IPS-NIHi7 (cell line): ENCODE data around the gene NDE1.
A peak's percentile ranks its signal among the peaks of the same experiment; 100 is the strongest.
"Not testable (repeated sequence)": the region's sequence is repeated elsewhere in the genome, so short reads cannot be mapped to it uniquely, and the experiment has no call there.

ENCODE experiments used
- DNase-seq: peaks from one replicate; pipeline ENCODE4 v3.0.0; 2012; ENCODE audit warnings: mixed read lengths; ENCODE audit errors: extremely low spot score

Gene NDE1

DNA sequence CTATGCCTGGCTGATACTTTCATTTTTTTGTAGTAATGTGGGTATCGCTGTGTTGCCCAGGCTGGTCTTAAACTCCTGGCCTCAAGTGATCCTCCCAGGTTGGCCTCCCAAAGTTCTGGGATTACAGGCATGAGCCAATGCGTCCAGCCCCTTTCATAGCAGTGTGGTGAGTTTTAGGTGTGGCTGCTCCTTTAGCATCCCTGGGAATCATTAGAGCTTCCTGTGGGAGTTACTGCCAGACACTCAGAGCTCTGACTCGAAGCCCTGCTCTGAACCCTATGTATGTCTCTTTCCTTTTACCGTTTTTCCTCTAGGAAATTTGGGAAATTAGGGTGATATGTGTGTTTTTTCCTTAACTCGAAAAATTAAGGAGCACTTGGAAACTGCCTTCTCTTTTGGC is 44.5 kb downstream of the NDE1 start:
- no peak for DNase-seq

DNA sequence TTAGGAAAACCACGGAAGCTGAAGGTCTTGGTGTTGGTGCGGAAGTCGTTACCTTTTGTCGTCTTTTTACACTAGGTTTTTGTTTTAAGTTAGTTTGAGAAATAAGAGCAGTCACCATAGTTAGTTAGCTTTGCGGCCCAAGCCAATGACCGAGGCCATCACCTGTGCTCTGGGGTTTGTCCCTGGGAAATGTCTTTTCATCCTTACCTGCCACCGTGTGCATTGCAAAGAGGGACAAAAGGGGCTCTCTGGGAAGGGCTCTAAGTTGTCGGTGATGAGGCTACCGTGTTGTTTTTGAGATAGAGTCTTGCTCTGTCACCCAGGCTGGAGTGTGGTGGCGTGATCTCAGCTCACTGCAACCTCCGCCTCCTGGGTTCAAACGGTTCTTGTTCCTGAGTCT is 49.8 kb downstream of the NDE1 start:
- DNase-seq: no peak

DNA sequence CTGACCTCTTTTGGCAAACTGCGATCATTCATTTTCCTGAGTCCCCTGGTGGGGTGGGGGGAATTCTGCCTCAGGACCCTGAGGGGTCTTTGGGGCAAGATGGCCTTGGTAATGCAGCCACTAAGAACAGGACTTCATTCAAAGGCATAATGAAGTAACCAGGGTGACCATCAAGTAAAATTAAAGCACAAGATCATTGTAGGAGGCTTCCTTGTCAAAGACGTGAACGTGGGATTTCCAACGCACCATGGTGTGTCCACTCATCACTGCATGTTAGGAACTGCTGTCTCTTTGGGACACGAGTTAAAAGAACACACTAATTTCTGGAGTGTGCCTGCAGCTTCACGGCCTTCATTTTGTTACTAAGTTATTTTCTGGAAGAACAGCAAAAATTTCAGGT is 51.3 kb downstream of the NDE1 start:
- no peak for DNase-seq

DNA sequence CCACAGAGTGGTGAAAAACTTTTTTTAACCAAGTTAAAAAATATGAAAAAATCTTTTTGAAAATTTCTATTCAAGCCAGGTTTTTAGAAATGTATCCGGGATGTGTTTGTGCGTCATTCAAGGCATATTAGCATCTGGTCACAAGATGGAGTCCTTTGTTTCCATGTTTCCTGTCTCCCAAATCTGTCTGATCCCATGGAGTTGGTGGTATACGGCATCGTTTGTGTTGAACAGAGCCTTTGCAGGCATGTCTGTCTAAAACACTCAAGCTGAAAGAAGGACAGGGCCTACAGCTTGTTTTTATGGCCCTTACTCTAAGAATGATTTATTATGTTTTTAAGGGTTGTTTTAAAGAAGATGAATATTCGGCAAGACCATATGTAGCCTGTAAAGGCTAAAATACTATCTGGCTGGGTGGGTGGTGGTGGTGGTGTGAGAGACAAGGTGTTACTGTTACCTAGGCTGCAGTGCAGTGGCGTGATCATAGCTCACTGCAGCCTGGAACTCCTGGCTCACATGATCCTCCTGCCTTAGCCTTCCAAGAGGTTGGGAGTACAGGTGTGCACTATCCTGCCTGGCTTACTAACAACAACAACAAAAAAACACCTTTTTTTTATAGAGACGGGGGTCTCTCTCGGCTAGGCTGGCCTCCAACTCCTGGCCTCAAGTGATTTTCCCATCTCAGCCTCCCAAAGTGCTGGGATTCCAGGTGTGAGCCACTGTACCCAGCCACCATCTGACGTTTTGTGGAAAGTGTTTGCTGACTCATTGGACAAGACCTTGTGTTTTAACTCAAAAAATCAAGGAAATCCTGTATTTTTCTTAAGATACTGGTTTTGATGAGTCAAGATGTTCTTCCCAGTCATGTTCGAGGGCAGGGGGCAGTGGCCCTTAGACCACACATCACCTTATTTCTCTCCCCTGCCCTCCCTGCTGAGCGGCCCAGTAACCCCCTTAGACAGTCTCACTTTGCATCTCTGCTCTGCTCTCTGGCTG is 52.2 kb downstream of the NDE1 start:
- DNase-seq: no peak

DNA sequence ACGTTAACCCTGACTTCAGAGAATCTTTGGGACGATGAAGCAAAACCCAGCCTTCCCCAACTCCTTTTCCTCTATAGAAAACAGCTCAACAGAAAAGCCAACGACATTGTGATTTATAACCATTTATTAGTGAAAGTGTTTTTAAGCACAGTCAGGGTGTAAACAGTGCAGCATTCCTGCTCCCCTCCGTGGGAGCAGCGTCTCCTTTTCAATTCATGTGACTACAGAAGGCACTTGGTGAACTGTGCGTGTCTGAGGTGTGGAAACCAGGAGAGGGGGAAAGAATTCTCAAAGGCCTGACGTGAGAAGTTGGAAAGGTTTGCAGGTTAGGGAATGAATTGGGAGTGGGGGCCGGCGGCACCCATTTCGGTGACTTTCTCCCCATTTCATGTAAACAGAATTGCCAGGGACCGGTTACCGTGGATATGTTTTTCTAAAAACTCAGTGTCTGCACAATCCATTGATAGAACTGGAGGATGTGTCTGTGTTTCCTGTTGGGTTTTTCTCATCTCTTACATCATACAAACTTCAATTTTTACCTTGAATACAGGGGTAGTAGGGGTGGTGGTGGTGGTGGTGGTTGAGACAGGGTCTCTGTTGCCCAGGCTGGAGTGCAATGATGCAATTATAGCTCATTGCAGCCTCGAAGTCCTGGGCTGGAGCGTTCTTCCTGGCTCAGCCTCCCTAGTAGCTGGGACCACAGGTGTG is 53.1 kb downstream of the NDE1 start:
- no peak for DNase-seq

DNA sequence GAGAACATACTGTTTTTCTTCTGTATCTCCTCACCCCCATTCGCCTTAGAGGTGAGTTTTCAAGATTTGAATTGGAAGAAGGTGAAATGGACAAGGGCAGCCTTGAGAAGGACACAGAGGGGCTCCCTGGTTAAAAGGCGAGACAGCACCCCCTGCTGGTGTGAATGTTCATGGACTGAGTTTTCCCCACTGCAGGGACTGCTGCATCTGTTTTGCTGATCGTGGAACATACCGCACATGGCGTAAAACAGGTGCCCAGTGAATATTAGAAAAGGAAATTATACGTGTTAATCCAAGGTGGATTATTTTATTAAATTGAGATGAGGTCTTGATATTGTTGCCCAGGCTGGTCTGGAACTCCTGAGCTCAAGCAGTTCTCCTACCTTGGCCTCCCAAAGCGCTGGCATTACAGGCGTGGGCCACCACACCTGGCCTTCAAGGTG is 54.5 kb downstream of the NDE1 start:
- DNase-seq: peak; percentile 94

DNA sequence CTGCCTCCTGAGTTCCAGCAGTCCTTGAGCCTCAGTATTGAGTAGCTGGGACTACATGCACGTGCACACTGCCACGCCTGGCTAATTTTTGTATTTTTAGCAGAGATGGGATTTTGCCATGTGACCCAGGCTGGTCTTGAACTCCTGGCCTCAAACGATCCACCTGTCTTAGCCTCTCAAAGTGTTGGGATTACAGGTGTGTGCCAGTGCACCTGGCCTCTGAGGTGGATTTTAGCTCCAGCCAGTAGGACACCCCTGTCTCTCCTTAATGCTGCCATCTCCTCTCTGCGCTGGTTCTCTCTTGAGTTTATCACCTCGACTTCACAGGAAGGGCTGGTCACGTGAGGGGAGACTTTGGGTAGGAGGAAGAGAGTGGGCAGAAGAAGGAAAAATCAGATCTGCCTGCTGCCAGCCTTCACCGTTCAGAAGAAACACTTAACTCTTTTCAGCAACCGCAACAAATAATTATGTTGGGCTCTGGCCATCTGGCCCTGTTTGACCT is 55.1 kb downstream of the NDE1 start:
- DNase-seq: no peak

DNA sequence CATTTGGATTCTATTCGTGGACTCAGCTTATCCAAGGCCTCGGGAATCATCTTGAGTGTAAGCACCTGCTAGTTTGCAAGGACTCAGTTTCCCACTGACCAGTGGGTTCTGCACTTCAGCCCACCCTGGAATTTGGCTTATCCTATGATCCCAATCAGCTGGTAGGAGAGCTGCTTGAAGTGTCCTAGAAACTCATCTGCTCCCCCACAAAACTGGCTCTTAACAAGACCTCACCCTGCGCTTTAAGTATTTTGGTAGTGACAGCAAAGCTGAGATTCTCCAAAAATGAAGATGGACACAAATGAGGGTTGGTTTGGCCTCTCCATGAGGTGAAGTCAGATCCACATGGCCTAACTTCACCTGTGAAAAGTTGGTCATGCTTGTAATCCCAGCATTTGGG is 57.3 kb downstream of the NDE1 start:
- no peak for DNase-seq

DNA sequence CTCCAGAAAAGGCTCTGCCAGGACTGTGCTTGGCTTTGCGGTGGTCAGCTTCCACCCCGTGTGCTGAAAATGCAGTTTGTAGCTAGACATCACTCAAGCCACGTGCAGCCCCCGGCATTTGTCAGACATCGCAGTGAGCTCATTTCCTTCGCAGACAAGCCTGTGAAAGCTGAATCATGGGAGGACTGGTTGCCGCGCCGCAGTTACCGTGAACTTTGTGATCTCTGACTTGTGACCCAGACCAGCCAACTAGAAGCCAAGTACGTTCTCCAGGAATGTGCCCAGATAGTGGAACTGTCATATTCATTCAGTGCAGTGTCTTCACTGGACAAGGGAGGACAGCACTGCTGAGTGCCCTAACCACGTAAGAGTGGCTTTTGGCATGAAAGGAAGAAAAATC is 58.1 kb downstream of the NDE1 start:
- no peak for DNase-seq

DNA sequence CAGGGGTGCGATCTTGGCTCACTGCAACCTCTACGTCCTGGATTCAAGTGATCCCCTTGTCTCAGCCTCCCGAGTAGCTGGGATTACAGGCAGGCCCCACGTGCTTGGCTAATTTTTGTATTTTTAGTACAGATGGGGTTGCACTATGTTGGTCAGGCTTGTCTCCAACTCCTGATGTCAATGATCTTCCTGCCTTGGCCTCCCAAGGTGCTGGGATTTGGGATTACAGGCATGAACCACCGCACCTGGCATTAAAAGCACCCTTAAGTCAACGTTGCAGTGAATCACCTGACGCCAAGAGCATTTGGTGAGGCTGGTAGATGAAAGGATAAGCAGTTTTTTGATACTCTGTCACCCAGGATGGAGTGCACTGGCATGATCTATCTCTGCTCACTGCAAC is 59.0 kb downstream of the NDE1 start:
- no peak for DNase-seq

DNA sequence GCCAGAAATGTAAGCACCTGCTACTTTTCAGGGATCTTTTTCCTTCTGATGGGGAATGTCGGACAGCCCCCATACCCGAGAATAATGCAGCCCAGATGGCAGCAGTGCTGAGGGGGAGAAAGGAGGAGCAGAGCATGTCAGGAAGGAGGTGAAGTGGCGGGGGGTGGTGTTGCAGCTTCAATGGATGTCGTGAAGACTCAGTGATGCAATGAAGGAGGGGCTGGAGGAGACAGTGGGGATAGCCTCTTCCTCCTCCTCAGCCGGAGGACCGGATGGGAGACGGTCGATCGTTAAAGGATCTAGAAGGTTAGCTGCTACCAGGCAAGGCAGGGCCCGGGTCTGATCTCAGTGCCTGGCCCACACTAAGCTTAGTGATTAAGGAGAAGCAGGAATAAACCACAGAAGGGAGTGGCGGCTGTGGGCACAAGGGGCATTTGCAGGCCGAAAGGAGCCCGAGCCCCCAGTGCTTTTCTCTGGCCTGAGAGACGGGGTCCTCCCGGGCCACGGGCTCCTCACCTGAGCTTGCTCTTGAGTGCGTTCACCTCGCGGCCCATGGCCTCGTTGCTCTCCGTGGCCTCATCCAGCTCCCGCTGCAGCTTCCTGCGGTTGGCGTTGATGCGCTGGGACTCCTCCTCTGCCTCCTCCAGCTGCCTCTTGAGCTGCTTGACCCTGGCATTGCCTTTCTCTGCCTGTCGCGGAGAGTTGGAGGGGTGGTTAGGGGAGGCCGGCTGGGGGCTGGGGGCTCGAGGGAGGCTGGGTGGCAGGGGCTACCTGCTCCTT is 64.5 kb downstream of the NDE1 start:
- no peak for DNase-seq

DNA sequence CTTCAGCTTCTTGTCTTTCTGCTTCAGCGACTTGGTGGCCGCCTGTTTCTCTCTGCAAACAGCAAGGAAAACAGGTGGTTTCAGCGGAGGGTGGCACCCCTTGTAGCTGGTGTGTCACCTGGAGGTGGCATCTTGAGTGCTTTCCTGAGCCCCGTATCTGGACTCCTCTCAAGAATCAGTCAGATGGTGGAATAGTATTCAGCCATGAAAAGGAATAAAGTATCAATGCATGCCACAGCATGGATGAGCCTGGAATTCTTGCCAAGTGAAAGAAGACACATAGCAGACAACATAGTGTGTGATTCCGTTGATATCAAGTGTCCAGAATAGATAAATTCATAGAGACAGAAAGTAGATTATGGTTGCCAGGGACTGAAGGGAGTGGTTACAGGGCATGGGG is 65.2 kb downstream of the NDE1 start:
- DNase-seq: no peak

DNA sequence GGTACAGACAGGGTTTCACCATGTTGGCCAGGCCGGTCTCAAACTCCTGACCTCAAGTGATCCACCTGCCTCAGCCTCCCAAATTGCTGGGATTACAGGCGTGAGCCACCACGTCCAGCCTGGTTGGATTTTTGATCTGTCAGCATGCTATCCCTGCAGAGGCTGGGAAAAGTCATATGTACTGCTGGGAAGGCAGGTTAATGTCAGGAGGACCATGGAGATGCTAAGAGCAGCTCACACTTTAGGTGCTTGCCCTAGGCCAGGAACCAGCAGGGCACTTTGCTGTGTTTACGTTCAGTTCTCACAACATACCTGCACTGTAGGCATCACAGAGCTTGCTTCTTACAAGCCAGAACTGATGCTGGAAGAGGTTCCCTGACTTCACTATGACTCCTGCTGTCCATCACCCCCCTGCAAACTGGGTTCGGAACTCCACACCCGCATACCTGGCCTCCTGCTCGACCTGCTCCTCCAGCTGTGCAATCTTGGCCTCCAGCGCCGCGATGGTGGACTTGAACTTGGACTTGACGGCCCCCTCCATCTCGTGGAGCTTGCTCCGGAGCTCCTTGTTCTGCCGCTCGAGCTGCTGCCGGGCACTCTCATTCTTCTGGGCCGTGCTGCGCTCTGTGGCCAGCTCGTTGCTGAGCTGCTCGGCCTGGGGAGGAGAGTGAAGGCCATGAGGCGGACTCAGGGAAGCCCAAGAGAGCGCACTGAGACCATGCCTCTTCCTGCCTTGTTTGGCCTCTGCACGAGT is 66.8 kb downstream of the NDE1 start:
- DNase-seq: no peak

DNA sequence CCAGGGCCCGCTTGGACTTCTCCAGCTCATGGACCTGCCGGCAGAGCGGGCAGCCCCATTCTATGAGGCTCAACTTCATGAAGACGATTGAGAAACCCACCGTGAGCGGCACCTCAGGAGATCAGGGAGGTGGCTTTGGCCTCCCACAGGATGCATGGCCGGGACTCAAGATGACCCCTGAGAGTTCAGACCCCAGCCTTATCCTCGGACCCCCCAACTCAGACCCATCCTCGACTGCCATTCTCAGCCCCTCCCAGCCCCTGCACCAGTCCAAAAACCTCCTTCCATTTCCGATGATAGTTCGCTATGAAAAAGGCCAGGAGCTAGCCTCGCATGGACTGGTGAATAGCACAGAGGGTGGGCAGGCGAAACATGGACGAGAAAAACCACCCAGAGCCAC is 71.0 kb downstream of the NDE1 start:
- no peak for DNase-seq

DNA sequence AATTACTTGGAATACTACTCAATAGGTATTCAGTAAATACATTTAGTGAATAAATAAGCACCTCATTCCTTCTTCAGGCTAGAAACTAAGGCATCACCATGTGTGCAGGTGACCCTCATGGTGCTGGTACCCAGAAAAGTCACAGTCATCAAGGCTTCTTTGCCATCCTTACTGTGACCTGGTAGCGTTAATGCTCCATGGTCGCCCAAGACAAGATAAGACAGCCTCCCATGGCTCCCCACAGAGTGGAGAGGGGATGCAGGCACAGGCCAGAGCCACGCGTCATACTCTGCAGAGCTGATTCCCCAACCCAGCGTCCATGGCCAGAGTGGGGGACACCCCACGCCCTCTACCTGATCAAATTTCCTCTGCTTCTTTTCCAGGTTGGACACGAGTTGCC is 73.8 kb downstream of the NDE1 start:
- DNase-seq: no peak

DNA sequence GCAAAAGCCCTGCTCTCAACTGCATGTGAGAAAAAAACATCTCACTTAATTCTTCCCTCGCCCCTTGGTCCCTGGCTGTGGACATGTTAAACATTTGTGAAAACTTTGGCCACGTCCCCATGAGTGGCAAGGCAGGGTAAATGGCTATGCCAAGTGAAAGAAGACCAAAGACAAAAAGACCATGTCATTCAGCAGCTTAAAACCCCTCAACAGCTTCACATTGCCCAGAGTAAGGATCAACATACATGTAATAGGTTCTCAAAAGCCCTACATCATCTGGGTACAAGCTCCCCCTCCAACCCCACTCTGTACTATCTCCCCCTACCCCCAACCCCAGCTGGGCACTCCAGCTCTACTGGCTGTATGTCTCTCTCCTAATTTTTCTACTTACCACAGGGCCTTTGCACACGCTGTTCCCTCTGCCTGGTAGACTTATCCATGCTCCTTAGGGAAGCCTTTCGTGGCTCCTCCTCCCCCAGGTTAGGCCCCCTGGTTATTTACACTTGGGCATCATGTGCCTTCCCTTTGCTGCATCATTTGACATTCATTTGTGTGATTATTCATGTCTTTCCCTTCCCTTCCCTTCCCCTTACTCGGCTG is 75.7 kb downstream of the NDE1 start:
- no peak for DNase-seq

DNA sequence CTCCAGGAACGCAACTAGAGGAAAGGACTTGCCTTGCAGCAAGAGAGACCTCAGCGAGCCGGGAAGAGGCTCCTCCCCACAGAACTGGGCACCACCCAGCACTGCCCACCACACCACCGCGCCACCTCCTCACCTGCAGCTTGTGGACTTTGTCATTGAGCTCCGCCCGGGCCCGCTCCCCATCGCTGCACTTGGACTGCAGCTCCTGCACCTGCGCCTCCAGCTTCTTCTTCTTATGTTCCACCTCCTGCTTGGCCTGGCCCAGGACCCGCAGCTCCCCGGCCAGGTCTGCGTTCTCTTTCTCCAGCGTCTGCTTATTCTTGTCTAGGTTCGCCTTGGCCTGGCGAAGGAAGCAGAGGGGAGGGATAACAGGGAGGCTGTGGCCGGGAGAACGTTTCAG is 76.7 kb downstream of the NDE1 start:
- DNase-seq: no peak

DNA sequence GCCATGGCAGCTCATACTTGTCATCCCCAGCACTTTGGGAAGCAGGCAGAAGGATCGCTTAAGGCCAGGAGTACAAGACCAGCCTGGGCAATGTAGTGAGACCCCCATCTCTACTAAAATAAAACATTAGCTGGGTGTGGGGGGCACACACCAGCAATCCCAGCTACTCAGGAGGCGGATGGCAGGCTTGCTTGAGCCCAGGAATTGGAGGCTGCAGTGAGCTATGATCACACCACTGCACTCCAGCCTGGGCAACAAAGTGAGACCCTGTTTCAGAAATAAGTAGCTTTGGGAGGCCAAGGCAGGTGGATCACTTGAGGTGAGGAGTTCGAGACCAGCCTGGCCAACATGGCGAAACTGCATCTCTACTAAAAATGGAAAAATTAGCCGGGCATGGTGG is 77.7 kb downstream of the NDE1 start:
- DNase-seq: not testable (repeated sequence)

DNA sequence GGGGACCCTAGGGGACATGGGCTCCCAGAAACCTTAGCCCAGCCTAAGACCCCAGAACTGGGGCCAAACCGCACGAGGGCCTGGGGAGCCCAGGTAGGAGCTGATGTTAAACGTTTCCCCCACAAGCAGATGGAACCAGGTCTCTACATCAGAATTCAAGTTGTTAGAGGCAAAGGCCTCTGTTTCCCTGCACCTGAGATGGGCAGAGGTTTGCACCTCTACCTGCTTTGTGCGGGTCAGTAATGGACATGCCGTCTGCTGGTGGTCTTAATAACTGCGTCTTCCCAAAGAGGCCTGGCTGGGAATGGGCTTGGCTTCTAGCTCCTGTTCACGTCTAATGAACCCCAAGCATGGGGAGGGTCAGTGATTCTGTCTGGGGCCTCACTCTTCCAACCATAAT is 79.1 kb downstream of the NDE1 start:
- DNase-seq: no peak

DNA sequence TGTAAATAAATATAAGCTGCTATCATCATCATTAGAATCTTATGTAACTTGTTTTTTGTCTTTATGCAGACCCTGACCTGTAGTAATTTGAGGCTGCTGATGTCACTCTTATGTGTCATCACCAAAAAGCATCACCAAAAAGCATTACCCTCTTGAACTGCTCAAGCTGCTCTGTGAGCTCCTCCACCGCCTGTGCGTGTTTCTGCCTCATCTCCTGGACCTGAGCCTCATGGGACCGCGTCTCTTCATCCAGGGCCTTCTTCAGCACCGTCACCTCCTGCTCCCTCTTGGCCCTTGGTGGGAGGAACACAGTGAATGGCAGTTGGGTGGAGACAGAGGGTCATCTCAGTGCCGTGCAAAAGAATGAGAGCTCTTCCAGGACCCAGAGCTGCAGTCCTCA is 82.4 kb downstream of the NDE1 start:
- no peak for DNase-seq

DNA sequence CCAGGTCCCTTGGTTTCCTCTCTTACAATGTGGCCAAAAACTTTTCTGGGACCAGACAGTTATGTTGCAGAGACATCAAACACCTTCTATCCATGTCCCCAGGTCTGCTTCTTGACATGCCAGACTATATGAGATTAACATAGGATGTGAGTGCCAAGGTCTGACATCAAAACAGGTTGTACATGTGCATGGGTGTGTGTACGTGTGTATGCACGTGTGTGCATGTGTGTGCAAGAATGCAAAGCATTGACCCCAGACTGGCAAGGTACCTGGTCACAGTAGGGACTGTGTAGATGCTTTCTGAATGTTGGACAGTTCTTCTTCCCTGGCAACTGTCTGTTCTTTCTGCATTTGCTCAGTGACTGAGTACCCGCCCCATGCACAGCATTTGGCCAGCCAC is 85.6 kb downstream of the NDE1 start:
- DNase-seq: no peak
